Activated CD8-positive, alpha-beta T cell treated with anti-CD3 and anti-CD28 coated beads, Interleukin-2, amount 10 ng/mL, durations not matched to agents 7 days and 5 days (primary cell): ENCODE measurements around the gene IMMP1L. TPM values are rescaled to one million over a fixed set of nuclear protein-coding genes. Genes with fewer than 3 reads are reported as not detected.
"Not testable (repeated sequence)": the region's sequence is repeated elsewhere in the genome, so short reads cannot be mapped to it uniquely, and the experiment has no call there.

ENCODE experiments used
- ATAC-seq: fragments of 150-1000 bp; cut with Tn5 transposase; one replicate; pipeline ENCODE4 v1.10.0; 2021; ENCODE audit warnings: moderate library complexity
- CTCF ChIA-PET: fragments of 350-600 bp; sonication (Branson Sonifier 250); formaldehyde crosslinking; loops from one replicate; lab custom pipeline; 2021; ENCODE audit warnings: antibody characterized with exemption; lab: Charles Lee
- POLR2A ChIA-PET: fragments of 350-600 bp; sonication (Branson Sonifier 250); formaldehyde crosslinking; loops from one replicate; lab custom pipeline; 2021; ENCODE audit warnings: antibody characterized with exemption; lab: Charles Lee
- DNase-seq: peaks from one replicate; pipeline ENCODE4 v3.0.0-alpha.2; 2020
- H3K27ac Mint-ChIP-seq: one replicate; pipeline ENCODE4 v1.8.0; 2021; ENCODE audit warnings: mild to moderate bottlenecking, mixed read lengths
- H3K27me3 Mint-ChIP-seq: one replicate; pipeline ENCODE4 v1.8.0; 2021; ENCODE audit warnings: low read depth, mixed read lengths
- H3K36me3 Mint-ChIP-seq: one replicate; pipeline ENCODE4 v1.8.0; 2021; ENCODE audit warnings: low read depth, mixed read lengths
- H3K4me1 Mint-ChIP-seq: one replicate; pipeline ENCODE4 v1.8.0; 2021; ENCODE audit warnings: low read depth, mixed read lengths
- H3K4me3 Mint-ChIP-seq: one replicate; pipeline ENCODE4 v1.8.0; 2021; ENCODE audit warnings: mild to moderate bottlenecking, mixed read lengths
- H3K9me3 Mint-ChIP-seq: one replicate; pipeline ENCODE4 v1.8.0; 2022; ENCODE audit warnings: mixed read lengths; ENCODE audit not compliant: insufficient read depth
- total RNA-seq, 2 experiments: library from RNA; stranded (reverse); gene quantifications; one replicate each; pipeline ENCODE4 v1.2.3, GENCODE V29; 2021

Gene IMMP1L
- total RNA-seq, 2 experiments from 2014 or later = 17.7 to 18.1 TPM

DNA sequence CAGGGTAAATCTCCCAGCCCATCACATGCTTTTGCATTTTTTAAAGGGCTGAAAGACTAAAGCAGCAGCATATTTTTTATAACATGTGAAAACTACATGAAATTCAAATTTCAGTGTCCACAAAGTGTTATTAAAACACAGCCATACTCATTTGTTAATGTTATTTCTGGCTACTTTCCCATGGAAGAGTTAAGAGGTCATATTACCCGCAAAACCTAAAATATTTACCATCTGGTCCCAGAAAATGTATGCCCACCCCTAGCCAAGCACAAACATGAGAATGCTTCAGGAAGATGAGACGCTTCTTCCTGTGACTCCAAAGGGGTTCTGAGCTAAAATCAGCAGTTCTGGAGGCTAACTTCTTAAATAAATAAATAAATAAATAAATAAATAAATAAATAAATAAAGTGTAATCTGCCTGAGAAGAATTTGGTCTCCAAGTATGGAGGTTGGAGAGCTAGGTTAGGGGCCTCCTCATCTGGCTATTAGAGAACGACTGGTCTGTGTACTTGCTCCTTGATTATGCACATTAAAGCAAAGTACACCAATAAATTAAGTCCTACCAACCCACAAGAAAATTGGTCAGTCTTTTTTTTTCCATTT is 9.7 kb downstream of the IMMP1L start:
- no peak overlapping the region for H3K4me3 Mint-ChIP-seq
- H3K27ac Mint-ChIP-seq = no peak overlapping the region
- ChIA-PET CTCF (no interaction called here), POLR2A (no interaction called here)
- no peaks in the 10 kb centered on the region for H3K27me3 Mint-ChIP-seq
- peaks cover 35% of the 10 kb centered on the region for H3K36me3 Mint-ChIP-seq
- H3K9me3 Mint-ChIP-seq = peaks cover 10% of the 10 kb centered on the region
- ATAC-seq (no peak), DNase-seq (no peak)
- no peaks in the 10 kb centered on the region for H3K4me1 Mint-ChIP-seq

DNA sequence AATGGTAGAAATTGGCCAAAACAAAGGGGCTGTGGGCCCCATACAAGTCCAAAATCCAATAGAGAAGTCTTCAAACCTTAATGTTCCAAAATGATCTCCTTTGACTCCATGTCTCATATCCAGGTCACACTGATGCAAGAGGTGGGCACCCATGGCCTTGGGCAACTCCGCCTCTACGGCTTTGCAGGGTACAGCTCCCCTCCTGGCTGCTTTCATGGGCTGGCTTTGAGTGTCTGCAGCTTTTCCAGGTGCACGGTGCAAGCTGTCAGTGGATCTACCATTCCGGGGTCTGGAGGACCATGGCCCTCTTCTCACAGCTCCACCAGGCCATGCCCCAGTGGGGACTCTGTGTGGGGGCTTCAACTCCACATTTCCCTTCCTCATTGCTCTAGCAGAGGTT is 15.7 kb downstream of the IMMP1L start:
- peaks cover 10% of the 10 kb centered on the region for H3K9me3 Mint-ChIP-seq
- H3K4me1 Mint-ChIP-seq, H3K27me3 Mint-ChIP-seq, ATAC-seq, H3K27ac Mint-ChIP-seq, CTCF ChIA-PET, DNase-seq, POLR2A ChIA-PET, H3K4me3 Mint-ChIP-seq: not testable (repeated sequence)
- peaks cover 43% of the 10 kb centered on the region for H3K36me3 Mint-ChIP-seq

DNA sequence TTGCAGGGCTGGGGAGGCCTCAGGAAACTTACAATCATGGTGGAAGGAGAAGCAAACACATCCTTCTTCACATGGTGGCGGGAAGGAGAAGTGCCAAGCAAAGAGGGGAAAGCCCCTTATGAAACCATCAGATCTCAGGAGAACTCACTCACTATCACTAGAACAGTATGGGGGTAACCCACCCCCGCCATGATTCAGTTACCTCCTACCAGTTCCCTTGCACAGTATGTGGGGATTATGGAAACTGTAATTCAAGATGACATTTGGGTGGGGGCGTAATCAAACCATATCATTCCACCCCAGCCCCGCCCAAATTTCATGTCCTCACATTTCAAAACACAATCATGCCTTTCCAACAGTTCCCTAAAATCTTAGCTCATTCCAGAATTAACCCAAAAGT is 16.2 kb downstream of the IMMP1L start:
- ATAC-seq (no peak), DNase-seq (no peak)
- ChIA-PET CTCF (no interaction called here), POLR2A (no interaction called here)
- Mint-ChIP-seq H3K36me3 (peaks cover 43% of the 10 kb centered on the region), H3K4me1 (no peaks in the 10 kb centered on the region), H3K27ac (no peak overlapping the region), H3K9me3 (peaks cover 10% of the 10 kb centered on the region), H3K27me3 (no peaks in the 10 kb centered on the region), H3K4me3 (no peak overlapping the region)

DNA sequence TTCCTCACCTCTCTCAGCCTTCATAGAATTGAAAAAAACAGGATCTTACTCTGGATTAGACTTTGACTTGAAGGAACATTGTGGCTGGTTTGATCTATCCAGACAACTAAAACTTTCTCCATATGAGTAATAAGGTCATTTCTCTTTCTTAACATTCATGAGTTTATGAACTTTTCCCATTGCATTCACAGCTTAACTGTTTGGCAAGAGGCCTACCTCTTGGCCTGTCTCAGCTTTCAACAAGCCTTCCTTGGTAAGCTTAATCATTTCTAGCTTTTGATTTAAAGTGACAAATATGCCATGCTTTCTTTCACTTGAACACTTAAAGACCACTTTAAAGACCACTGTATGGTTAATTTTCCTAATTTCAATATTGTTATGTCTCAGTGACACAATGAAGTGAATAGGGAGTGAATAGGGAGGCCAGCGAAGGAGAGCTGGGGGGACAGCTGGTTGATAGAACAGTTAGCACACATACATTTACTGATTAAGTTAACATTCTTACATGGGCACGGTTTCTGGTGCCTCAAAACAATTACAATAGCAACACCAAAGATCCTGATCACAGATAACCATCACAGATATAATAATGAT is 17.0 kb downstream of the IMMP1L start:
- Mint-ChIP-seq H3K27me3 (no peaks in the 10 kb centered on the region), H3K4me3 (no peak overlapping the region), H3K36me3 (peaks cover 43% of the 10 kb centered on the region), H3K4me1 (no peaks in the 10 kb centered on the region), H3K27ac (no peak overlapping the region), H3K9me3 (peaks cover 10% of the 10 kb centered on the region)
- ChIA-PET CTCF (interaction anchor here (1.1 to 1.5 kb wide), 2 partner anchors 16 to 465 kb away, joined by 3 read pairs; no protein-coding TSS in a partner anchor), POLR2A (no interaction called here)
- ATAC-seq (no peak), DNase-seq (no peak)

DNA sequence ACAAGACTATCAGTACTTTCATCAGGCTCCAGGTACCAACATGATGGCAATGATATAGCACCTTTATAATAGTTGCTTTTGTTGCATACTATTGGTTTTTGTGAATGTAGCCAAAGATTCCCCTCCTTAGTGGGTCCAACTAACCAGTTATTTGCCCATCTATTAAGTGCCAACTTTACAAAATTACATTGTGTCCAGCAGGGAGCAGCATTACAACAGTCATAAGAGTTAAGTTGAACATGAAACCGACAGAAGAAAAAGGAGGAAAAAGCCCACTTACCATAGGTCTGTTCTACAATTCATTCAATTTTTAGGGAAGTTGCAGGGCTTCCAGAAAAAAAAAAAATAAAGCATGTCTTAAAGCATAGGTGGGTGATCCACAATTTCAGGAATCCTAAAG is 21.6 kb downstream of the IMMP1L start:
- ATAC-seq = no peak
- Mint-ChIP-seq H3K27ac (no peak overlapping the region), H3K9me3 (no peaks in the 10 kb centered on the region), H3K4me1 (no peaks in the 10 kb centered on the region), H3K4me3 (no peak overlapping the region), H3K27me3 (no peaks in the 10 kb centered on the region), H3K36me3 (peaks cover 13% of the 10 kb centered on the region)
- POLR2A ChIA-PET = no interaction called here
- DNase-seq = peak; percentile 23
- CTCF ChIA-PET = no interaction called here

DNA sequence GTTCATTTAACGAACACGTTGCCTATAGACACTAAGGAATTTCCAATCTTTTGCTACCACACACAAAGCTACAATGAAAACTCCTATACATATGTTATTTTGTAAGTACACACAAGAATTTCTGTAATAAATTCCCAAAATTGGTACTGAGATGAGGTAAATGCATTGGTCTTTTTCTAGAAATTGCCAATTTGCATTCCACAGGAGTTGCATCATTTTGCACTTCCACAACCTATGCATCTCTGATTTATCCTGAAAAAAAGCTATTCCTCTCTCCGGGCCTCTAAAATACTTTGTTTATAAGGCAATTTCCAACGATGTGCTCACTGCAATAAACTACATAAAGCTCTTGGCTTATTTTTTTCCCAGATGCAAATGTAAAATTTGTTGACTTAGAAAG is 24.9 kb downstream of the IMMP1L start:
- Mint-ChIP-seq H3K4me1 (no peaks in the 10 kb centered on the region), H3K9me3 (no peaks in the 10 kb centered on the region), H3K4me3 (no peak overlapping the region), H3K27me3 (no peaks in the 10 kb centered on the region), H3K36me3 (peaks cover 2% of the 10 kb centered on the region), H3K27ac (no peak overlapping the region)
- ChIA-PET CTCF (interaction anchor here (1.2 kb wide), 1 partner anchor 24 kb away, joined by 3 read pairs; no protein-coding TSS in a partner anchor), POLR2A (no interaction called here)
- DNase-seq = no peak
- ATAC-seq = no peak

DNA sequence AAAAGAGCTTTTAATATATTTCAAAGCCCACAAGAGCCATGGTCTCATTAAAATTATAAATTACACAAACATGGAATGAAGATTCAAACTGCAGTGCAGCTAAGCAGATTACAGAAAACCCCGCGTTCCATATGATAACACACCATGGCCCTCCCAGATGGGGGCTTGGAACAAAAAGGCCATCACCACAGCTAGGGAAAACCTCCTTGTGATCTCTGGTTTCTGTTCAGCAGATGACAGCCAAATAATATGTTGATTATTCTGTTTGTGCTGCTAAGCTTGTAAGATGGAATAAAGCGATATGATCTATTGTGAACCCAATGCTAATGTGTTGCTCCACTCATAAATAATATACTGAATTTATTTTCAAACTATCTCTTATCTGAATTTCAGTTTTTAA is 28.5 kb downstream of the IMMP1L start:
- no peaks in the 10 kb centered on the region for H3K9me3 Mint-ChIP-seq
- CTCF ChIA-PET = no interaction called here
- H3K36me3 Mint-ChIP-seq = no peaks in the 10 kb centered on the region
- no peaks in the 10 kb centered on the region for H3K27me3 Mint-ChIP-seq
- H3K27ac Mint-ChIP-seq = no peak overlapping the region
- ATAC-seq = no peak
- DNase-seq = no peak
- no peak overlapping the region for H3K4me3 Mint-ChIP-seq
- no peaks in the 10 kb centered on the region for H3K4me1 Mint-ChIP-seq
- POLR2A ChIA-PET = no interaction called here

DNA sequence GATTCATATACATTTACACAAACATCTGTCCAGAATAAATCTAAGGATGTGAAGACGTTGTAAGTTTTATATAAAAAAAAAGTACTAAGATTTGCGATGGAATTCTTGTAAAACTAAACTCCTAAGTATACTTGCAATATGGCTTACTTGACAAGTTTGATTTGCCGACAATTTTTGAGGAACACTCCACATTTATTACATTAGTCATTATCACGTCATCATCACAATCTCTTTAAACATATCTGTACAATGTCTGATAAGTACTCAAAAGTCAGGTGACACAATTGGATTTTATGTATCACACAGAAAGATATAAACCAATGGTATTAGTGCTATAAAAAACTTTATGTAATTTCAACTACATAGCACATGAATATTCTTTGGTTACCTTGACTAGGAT is 30.4 kb downstream of the IMMP1L start:
- Mint-ChIP-seq H3K4me1 (no peaks in the 10 kb centered on the region), H3K27me3 (no peaks in the 10 kb centered on the region), H3K9me3 (no peaks in the 10 kb centered on the region), H3K27ac (no peak overlapping the region), H3K36me3 (no peaks in the 10 kb centered on the region), H3K4me3 (no peak overlapping the region)
- ATAC-seq (no peak), DNase-seq (no peak)
- ChIA-PET POLR2A (no interaction called here), CTCF (no interaction called here)

DNA sequence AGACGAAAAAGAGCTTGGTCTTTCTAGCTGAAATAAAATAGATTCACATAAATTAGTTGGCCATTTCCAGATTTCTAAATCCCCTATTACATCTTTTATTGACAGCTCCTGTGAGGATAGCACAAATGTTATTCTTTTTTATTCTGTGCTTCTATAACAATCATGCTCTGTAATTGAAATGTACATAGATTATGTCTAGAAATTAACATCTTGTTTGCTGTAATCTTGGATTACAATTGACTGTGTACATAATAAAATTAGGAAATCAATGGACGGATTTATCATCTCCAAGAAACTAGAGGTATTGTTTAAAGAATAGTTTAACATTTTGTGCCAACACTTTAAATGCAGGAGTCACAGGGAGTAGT is 31.2 kb downstream of the IMMP1L start:
- Mint-ChIP-seq H3K9me3 (no peaks in the 10 kb centered on the region), H3K27me3 (no peaks in the 10 kb centered on the region), H3K4me1 (no peaks in the 10 kb centered on the region), H3K4me3 (no peak overlapping the region), H3K27ac (no peak overlapping the region), H3K36me3 (no peaks in the 10 kb centered on the region)
- ChIA-PET POLR2A (no interaction called here), CTCF (no interaction called here)
- ATAC-seq (no peak), DNase-seq (no peak)

DNA sequence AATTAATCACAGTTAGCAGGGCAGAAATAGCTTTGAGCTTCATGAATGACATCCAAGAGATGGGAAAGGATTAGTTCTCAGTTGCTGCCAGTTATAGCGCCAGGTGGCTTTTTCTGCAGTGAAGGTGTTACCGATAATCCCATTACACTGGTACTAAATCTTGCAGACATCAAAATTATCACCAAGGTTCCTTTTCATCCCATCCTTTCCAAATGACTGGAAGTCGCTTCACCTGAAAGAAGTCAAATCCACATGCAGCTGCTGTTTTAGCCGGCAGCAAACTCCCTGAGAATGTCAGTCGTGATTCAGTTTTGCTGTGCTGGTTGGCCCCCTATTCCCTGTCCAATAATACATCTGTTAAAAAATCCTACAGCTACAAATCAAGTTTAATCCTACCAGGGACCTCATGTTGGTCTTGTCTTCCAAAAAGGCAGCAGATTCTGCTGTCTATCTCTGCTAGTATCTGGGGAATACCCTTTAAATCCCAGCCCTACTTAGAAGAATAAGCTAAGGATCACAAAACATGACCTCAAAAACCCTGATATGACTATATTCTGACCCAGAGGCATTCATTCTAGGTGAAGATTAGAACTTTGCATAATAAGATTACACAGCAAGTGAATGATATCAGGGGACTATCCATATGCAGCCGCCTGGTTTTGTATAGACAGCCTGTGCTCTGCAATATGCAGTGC is 31.7 kb downstream of the IMMP1L start:
- CTCF ChIA-PET = no interaction called here
- no peak overlapping the region for H3K4me3 Mint-ChIP-seq
- ATAC-seq = no peak

DNA sequence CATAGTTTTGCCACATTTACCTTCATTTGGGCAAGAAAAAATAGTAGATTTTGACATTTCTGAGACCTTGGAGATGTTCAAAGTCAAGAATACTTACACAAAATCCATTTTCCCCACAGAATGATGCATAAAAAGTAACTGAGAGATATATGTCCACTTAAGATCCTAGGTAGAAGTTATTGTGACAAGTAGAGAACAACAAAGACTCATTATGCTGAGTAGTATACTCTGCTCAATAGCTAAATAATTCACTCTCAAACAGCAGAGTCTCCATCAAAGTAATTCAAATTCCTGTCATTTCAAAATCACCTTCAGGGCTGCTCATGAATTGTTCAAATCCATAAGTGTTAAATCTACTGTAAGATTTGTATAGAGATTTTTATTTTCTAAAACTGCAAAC is 35.3 kb downstream of the IMMP1L start:
- ATAC-seq (no peak), DNase-seq (no peak)
- Mint-ChIP-seq H3K27me3 (no peaks in the 10 kb centered on the region), H3K27ac (no peak overlapping the region), H3K9me3 (no peaks in the 10 kb centered on the region), H3K4me1 (no peaks in the 10 kb centered on the region), H3K36me3 (peaks cover 6% of the 10 kb centered on the region), H3K4me3 (no peak overlapping the region)
- CTCF ChIA-PET = no interaction called here
- POLR2A ChIA-PET = no interaction called here

More for the DNA sequence above, 31.7 kb downstream of the IMMP1L start:
- Mint-ChIP-seq H3K9me3 (no peaks in the 10 kb centered on the region), H3K36me3 (no peaks in the 10 kb centered on the region), H3K27me3 (no peaks in the 10 kb centered on the region), H3K4me1 (no peaks in the 10 kb centered on the region), H3K27ac (no peak overlapping the region)
- DNase-seq = no peak
- POLR2A ChIA-PET = no interaction called here

DNA sequence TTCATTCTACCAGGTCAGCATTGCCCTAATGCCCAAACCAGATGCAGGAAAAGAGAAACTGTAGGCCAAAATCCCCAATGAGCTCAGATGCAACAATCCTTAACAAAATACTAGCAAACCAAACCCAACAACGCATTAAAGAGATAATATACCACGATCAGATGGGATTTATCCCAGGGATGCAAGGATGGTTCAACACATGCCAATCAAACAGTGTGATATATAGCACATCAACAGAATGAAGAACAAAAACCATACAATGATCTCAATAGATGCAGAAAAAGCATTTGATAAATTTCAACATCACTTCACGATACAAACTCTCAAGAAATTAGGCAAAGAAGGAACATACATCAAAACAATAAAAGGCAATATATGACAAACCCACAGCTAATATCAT is 45.0 kb downstream of the IMMP1L start:
- no peak overlapping the region for H3K4me3 Mint-ChIP-seq

More for the DNA sequence above, 45.0 kb downstream of the IMMP1L start:
- Mint-ChIP-seq H3K27me3 (no peaks in the 10 kb centered on the region), H3K9me3 (peaks cover 18% of the 10 kb centered on the region), H3K36me3 (peaks cover 34% of the 10 kb centered on the region), H3K27ac (no peak overlapping the region), H3K4me1 (no peaks in the 10 kb centered on the region)
- POLR2A ChIA-PET = no interaction called here
- CTCF ChIA-PET = no interaction called here
- ATAC-seq = no peak
- no peak for DNase-seq
